WI38 (cell line): Measurements from ENCODE around the gene ATXN3.
A peak's percentile ranks its signal among the peaks of the same experiment; 100 is the strongest.

Experiments used
- H3K4me3 ChIP-seq: 2 replicates; pipeline ENCODE4 v1.5.1; 2011; ENCODE audit warnings: low read depth, mild to moderate bottlenecking, control low read depth, low read length
- CTCF ChIP-seq: IDR thresholded peaks from 2 replicates; pipeline ENCODE4 v1.5.1; 2012; ENCODE audit warnings: low read depth, mild to moderate bottlenecking, control low read depth, low read length

The ATXN3 gene

GRCh38 chr14:92105893-92106142 lies 564 bp downstream of the ATXN3 start:
- peak overlapping the region; percentile 96 for H3K4me3 ChIP-seq
- TF ChIP-seq CTCF: no peak

GRCh38 chr14:92105073-92105892 lies 1.1 kb downstream of the ATXN3 start:
- H3K4me3 ChIP-seq: peak overlapping the region; percentile 96
- TF ChIP-seq CTCF: no peak

- no peak overlapping the region for H3K4me3 ChIP-seq
- no peak for TF ChIP-seq CTCF
These were observed 2.9 kb downstream of the ATXN3 start for GRCh38 chr14:92103363-92103989.

- no peak overlapping the region for H3K4me3 ChIP-seq
- no peak for TF ChIP-seq CTCF
These were observed 6.6 kb downstream of the ATXN3 start for GRCh38 chr14:92099802-92100201.

- TF ChIP-seq CTCF: no peak
- no peak overlapping the region for H3K4me3 ChIP-seq
These were observed 13.1 kb downstream of the ATXN3 start for GRCh38 chr14:92093320-92093719.

- no peak overlapping the region for H3K4me3 ChIP-seq
- TF ChIP-seq CTCF: no peak
These were observed 17.9 kb downstream of the ATXN3 start for GRCh38 chr14:92088494-92088893.

GRCh38 chr14:92074555-92074954 lies 31.8 kb downstream of the ATXN3 start:
- no peak for TF ChIP-seq CTCF
- no peak overlapping the region for H3K4me3 ChIP-seq
